Activated CD8-positive, alpha-beta T cell treated with anti-CD3 and anti-CD28 coated beads for 36 hours (primary cell): ENCODE data around the gene NEUROD2. TPM values are rescaled to one million over a fixed set of nuclear protein-coding genes. Genes with fewer than 3 reads are reported as not detected.
A peak's percentile ranks its signal among the peaks of the same experiment; 100 is the strongest.

Experiments
- ATAC-seq: fragments of 200-7000 bp; cut with Tn5 transposase; one replicate; pipeline ENCODE4 v1.10.0; 2021; ENCODE audit warnings: mild to moderate bottlenecking, moderate library complexity
- CTCF ChIA-PET: fragments of 350-600 bp; sonication (Branson Sonifier 250); formaldehyde crosslinking; loops from one replicate; lab custom pipeline; 2021; ENCODE audit warnings: antibody characterized with exemption; lab: Charles Lee
- POLR2A ChIA-PET: fragments of 350-600 bp; sonication (Branson Sonifier 250); formaldehyde crosslinking; loops from one replicate; lab custom pipeline; 2021; ENCODE audit warnings: antibody characterized with exemption; lab: Charles Lee
- DNase-seq: peaks from one replicate; pipeline ENCODE4 v3.0.0-alpha.2; 2020
- H3K27ac Mint-ChIP-seq: one replicate; pipeline ENCODE4 v1.8.0; 2021; ENCODE audit warnings: mild to moderate bottlenecking, mixed read lengths
- H3K27me3 Mint-ChIP-seq: one replicate; pipeline ENCODE4 v1.8.0; 2021; ENCODE audit warnings: mixed read lengths
- H3K36me3 Mint-ChIP-seq: one replicate; pipeline ENCODE4 v1.8.0; 2021; ENCODE audit warnings: low read depth, mixed read lengths
- H3K4me1 Mint-ChIP-seq: one replicate; pipeline ENCODE4 v1.8.0; 2021; ENCODE audit warnings: low read depth, mixed read lengths
- H3K4me3 Mint-ChIP-seq: one replicate; pipeline ENCODE4 v1.8.0; 2021; ENCODE audit warnings: mild to moderate bottlenecking, moderate library complexity, mixed read lengths
- H3K9me3 Mint-ChIP-seq: one replicate; pipeline ENCODE4 v1.8.0; 2021; ENCODE audit warnings: mixed read lengths
- intact Hi-C: fragments of 100-400 bp; cut with micrococcal nuclease; formaldehyde crosslinking; loops from one replicate; pipeline ENCODE4 v1.10.0; 2022
- total RNA-seq, 2 experiments: library from RNA; stranded (reverse); gene quantifications; one replicate each; pipeline ENCODE4 v1.2.3, GENCODE V29; 2021
- TF ChIP-seq, protein P1 (sequence below): fragments of 200-600 bp; IDR thresholded peaks from one replicate; pipeline ENCODE4 v1.8.0; 2022; ENCODE audit warnings: antibody characterized with exemption, mild to moderate bottlenecking

The NEUROD2 gene
- total RNA-seq, 2 experiments from 2014 or later = not detected

- no peaks in the 10 kb centered on the region for H3K36me3 Mint-ChIP-seq
- intact Hi-C loops = no loop called here
- ChIA-PET POLR2A (interaction anchor here (1.1 to 1.5 kb wide), 2 partner anchors 20 to 362 kb away, joined by 3 to 5 read pairs; partner anchors contain the start of gene PSMD3), CTCF (interaction anchor here (1.2 to 10.5 kb wide), 10 partner anchors 10 to 409 kb away, joined by 4 to 224 read pairs (median 41); partner anchors contain the start of genes PNMT, STARD3 and TCAP)
- H3K4me1 Mint-ChIP-seq = peaks cover 10% of the 10 kb centered on the region
- peaks cover 9% of the 10 kb centered on the region for H3K27me3 Mint-ChIP-seq
- TF ChIP-seq, protein P1, sequence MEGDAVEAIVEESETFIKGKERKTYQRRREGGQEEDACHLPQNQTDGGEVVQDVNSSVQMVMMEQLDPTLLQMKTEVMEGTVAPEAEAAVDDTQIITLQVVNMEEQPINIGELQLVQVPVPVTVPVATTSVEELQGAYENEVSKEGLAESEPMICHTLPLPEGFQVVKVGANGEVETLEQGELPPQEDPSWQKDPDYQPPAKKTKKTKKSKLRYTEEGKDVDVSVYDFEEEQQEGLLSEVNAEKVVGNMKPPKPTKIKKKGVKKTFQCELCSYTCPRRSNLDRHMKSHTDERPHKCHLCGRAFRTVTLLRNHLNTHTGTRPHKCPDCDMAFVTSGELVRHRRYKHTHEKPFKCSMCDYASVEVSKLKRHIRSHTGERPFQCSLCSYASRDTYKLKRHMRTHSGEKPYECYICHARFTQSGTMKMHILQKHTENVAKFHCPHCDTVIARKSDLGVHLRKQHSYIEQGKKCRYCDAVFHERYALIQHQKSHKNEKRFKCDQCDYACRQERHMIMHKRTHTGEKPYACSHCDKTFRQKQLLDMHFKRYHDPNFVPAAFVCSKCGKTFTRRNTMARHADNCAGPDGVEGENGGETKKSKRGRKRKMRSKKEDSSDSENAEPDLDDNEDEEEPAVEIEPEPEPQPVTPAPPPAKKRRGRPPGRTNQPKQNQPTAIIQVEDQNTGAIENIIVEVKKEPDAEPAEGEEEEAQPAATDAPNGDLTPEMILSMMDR = no peak
- no peak for DNase-seq
- H3K4me3 Mint-ChIP-seq = peak overlapping the region; percentile 66
- no peak overlapping the region for H3K27ac Mint-ChIP-seq
- ATAC-seq = no peak
- H3K9me3 Mint-ChIP-seq = no peaks in the 10 kb centered on the region
These were observed 10.7 kb upstream of the NEUROD2 start for GRCh38 chr17:39618246-39618913.

DNA sequence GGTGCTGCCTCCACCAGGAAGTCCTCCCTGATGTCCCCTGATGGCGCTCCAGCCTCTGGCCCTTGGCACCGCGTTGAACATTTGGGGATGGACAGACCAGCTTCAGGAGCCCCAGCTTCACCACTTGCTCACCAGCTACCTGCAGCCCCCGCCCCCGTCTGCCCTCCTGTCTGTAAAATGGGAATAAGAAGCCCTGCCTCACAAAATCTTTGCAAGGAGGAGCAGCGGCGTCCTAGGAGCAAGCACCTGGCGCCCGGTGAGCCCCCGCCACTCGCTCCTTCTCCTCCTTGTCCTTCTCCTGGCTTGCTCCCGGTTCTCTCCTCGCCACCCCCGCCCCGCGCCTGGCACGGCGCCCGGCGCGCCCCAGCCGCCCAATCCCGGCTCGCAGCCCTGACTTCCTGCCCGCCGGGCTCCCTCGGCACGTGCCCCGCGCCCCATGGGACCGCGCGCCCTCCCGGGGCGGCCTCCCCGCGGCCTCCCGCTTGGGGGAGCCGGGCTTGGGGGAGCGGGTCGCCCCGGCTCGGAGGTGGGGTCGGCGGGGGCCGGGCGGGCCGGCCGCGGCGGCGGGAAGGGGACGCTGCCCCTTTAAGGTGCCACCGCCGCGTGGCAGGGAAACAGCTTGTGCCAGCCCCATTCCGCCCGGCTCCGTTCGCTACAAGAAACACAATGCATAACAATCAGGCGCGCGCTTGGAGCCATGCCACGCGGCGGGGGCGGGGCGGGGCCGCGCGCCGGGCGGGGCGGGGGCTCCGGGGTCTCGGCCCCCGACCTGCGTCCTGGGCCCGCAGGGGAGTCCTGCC lies 9.9 kb upstream of the NEUROD2 start:
- TF ChIP-seq, protein P1 = no peak
- peaks cover 9% of the 10 kb centered on the region for H3K27me3 Mint-ChIP-seq
- peak overlapping the region; percentile 34 for H3K27ac Mint-ChIP-seq
- CTCF ChIA-PET = interaction anchor here (1.2 to 10.5 kb wide), 5 partner anchors 16 to 69 kb away, joined by 3 to 224 read pairs (median 109); partner anchors contain the start of genes PNMT and STARD3
- H3K4me3 Mint-ChIP-seq = peak overlapping the region; percentile 66
- intact Hi-C loops = no loop called here
- POLR2A ChIA-PET = interaction anchor here (0.5 to 1.5 kb wide), 8 partner anchors 10 to 429 kb away, joined by 3 to 5 read pairs (median 3); partner anchors contain the start of genes NEUROD2 and PSMD3
- peak; percentile 24 for ATAC-seq
- H3K9me3 Mint-ChIP-seq = no peaks in the 10 kb centered on the region
- peaks cover 7% of the 10 kb centered on the region for H3K4me1 Mint-ChIP-seq
- DNase-seq = peak; percentile 59
- no peaks in the 10 kb centered on the region for H3K36me3 Mint-ChIP-seq

DNA sequence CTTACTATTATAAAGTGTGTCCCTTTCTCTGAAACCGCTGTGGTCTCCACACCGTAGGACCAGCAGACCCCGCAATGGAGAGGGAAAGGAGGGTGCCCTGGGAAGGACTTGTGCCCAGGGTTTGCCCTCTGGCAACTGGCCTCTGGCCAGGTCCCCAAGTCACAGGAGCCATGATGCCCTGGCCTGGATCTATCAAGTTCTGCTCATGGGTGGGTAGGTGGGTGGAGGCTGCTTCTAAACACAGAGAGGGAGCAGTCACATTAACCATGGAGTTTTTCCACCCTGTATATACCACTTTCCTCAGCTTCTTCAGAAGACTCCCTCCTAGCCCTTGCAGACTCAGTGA lies 9.4 kb upstream of the NEUROD2 start:
- POLR2A ChIA-PET = interaction anchor here (0.5 to 1.2 kb wide), 6 partner anchors 10 to 429 kb away, joined by 3 to 4 read pairs (median 3); partner anchors contain the start of gene NEUROD2
- H3K9me3 Mint-ChIP-seq = no peaks in the 10 kb centered on the region
- CTCF ChIA-PET = interaction anchor here (0.9 to 10.5 kb wide), 5 partner anchors 8 to 138 kb away, joined by 3 to 161 read pairs (median 3); partner anchors contain the start of gene PNMT
- ATAC-seq = no peak
- DNase-seq = no peak
- peaks cover 3% of the 10 kb centered on the region for H3K4me1 Mint-ChIP-seq
- peak overlapping the region; percentile 62 for H3K4me3 Mint-ChIP-seq
- intact Hi-C loops = no loop called here
- no peaks in the 10 kb centered on the region for H3K36me3 Mint-ChIP-seq
- TF ChIP-seq, protein P1 = no peak
- H3K27ac Mint-ChIP-seq = no peak overlapping the region
- H3K27me3 Mint-ChIP-seq = peaks cover 9% of the 10 kb centered on the region

DNA sequence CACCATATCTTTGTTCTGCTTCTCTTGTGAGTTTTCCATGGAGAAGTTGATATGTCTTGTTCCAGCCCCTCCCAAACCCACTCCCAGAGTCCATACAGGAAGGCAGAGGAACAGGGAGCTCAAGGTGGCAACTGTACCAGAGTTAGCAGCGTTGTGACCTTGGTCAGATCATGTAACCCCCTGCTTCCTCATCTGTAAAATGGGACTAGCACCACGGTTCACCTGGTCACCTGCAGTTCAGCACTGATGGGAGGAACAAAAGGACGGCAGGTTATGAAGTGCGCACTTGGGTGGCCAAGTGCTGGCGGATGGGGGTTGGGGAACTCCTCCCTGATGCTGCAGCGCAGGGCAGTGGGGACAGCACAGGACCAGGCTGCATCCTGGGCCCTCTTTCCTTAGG lies 7.7 kb upstream of the NEUROD2 start:
- ChIA-PET POLR2A (interaction anchor here (1.4 kb wide), 1 partner anchor 10 kb away, joined by 3 read pairs; no protein-coding TSS in a partner anchor), CTCF (interaction anchor here (1.0 to 4.5 kb wide), 3 partner anchors 7 to 39 kb away, joined by 3 to 33 read pairs (median 4); no protein-coding TSS in a partner anchor)
- intact Hi-C loops = no loop called here
- no peak overlapping the region for H3K27ac Mint-ChIP-seq
- TF ChIP-seq, protein P1 = no peak
- H3K4me3 Mint-ChIP-seq = no peak overlapping the region
- ATAC-seq = no peak
- no peaks in the 10 kb centered on the region for H3K9me3 Mint-ChIP-seq
- DNase-seq = no peak
- peaks cover 11% of the 10 kb centered on the region for H3K27me3 Mint-ChIP-seq
- no peaks in the 10 kb centered on the region for H3K4me1 Mint-ChIP-seq
- no peaks in the 10 kb centered on the region for H3K36me3 Mint-ChIP-seq
